NCI-H345 treated with DMSO at 0.1 percent for 48 hours (cell line): ENCODE data around the gene SLC4A2.

ENCODE experiments used
- DNase-seq: peaks from one replicate; lab custom pipeline; 2025; ENCODE audit not compliant: unreplicated experiment; lab: John Stamatoyannopoulos, UW

SLC4A2 gene

GRCh38 chr7:151061213-151062110 lies 2.1 kb downstream of the SLC4A2 start:
- no peak for DNase-seq

DNA sequence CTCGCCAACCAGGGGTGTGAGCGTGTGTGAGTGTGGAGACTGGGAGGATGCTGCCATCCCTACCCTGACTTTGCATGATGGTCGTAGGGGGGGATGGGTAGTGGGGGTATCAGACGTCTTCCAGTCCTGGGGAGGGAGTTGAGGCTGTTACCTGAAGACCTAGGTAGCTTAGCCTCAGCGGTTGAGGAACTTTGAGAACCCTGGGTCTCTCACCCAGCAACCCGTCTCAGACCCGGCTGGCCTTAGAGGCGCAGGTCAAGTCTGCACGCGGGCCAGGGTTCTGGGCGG lies 2.7 kb downstream of the SLC4A2 start:
- DNase-seq, result no peak

- DNase-seq, result no peak
These were observed 3.2 kb downstream of the SLC4A2 start for GRCh38 chr7:151062399-151063211.

- DNase-seq, result no peak
These were observed 3.8 kb downstream of the SLC4A2 start for GRCh38 chr7:151063212-151063561.

DNA sequence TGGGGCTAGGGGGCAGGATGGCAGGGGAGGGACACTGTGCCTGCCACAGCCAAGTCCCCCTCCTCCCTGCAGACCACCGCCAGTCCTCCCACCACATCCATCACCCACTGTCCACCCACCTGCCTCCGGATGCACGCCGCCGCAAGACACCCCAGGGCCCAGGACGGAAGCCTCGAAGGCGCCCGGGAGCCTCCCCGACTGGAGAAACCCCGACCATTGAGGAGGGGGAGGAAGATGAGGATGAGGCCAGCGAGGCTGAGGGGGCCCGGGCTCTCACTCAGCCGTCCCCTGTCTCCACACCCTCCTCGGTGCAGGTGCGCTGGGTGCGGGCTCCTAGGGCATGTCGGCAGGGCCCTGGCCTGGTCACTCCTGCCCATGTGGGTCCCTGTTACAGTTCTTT lies 5.1 kb downstream of the SLC4A2 start:
- no peak for DNase-seq

- DNase-seq, result no peak
These were observed 5.6 kb downstream of the SLC4A2 start for GRCh38 chr7:151064993-151065392.

GRCh38 chr7:151065516-151065915 lies 6.1 kb downstream of the SLC4A2 start:
- DNase-seq, result no peak

GRCh38 chr7:151066273-151066974 lies 7.0 kb downstream of the SLC4A2 start:
- DNase-seq, result no peak

GRCh38 chr7:151068069-151068773 lies 8.8 kb downstream of the SLC4A2 start:
- no peak for DNase-seq

DNA sequence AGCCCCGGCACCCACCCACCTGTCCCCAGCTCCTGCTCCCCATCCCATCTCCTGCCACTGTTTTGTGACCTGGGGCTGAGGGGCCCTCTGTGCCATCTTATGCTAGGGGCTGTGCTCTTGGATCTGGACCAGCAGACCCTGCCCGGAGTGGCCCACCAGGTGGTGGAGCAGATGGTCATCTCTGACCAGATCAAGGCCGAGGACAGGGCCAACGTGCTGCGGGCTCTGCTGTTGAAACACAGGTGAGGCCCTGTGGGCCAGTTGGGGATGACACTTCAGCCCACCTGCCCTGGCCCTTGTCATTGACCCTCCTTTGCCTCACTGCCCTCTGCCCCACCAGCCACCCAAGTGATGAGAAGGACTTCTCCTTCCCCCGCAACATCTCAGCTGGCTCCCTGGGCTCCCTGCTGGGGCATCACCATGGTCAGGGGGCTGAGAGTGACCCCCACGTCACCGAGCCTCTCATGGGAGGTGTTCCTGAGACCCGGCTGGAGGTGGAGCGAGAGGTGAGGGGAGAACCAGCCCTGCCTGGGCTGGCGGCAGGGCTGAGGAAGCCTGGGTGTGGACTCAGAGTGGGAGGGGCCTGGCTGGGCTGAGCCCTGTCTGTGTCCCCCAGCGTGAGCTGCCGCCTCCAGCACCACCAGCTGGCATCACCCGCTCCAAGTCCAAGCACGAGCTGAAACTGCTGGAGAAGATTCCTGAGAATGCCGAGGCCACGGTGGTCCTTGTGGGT lies 10.6 kb downstream of the SLC4A2 start:
- no peak for DNase-seq

- DNase-seq, result no peak
These were observed 11.2 kb downstream of the SLC4A2 start for GRCh38 chr7:151070574-151070960.

DNA sequence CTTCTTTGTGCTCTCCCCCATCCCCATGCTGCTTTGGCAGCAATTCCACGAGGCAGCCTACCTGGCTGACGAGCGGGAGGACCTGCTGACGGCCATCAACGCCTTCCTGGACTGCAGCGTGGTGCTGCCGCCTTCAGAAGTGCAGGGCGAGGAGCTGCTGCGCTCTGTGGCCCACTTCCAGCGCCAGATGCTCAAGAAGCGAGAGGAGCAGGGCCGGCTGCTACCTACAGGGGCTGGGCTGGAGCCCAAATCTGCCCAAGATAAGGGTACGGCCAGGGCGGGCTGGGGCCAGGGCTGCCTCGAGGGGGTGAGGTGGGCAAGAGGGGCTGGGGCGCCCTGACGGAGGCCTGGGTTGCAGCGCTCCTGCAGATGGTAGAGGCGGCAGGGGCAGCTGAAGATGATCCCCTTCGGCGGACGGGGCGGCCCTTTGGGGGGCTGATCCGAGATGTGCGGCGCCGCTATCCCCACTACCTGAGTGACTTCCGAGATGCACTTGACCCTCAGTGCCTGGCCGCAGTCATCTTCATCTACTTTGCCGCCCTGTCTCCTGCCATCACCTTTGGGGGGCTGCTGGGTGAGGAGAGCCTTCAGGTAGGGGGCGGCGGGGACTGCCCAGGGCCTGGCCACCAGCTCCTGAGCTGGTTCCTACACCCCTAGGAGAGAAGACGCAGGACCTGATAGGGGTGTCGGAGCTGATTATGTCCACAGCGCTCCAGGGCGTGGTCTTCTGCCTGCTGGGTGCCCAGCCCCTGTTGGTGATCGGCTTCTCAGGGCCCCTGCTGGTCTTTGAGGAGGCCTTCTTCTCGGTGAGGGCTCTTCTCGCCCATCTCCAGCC lies 11.9 kb downstream of the SLC4A2 start:
- no peak for DNase-seq

DNA sequence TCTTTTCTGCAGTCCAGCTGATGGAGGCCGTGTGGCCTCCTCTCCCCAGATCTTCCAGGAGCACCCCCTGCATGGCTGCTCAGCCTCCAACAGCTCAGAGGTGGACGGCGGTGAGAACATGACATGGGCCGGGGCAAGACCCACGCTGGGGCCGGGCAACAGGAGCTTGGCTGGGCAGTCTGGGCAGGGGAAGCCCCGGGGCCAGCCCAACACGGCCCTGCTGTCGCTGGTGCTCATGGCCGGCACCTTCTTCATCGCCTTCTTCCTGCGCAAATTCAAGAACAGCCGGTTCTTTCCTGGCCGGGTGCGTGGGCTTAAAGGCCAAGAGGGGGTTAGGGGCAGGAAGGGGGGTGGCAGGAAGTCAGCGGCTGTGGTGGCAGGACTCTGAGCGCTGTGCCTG lies 14.6 kb downstream of the SLC4A2 start:
- DNase-seq, result no peak

DNA sequence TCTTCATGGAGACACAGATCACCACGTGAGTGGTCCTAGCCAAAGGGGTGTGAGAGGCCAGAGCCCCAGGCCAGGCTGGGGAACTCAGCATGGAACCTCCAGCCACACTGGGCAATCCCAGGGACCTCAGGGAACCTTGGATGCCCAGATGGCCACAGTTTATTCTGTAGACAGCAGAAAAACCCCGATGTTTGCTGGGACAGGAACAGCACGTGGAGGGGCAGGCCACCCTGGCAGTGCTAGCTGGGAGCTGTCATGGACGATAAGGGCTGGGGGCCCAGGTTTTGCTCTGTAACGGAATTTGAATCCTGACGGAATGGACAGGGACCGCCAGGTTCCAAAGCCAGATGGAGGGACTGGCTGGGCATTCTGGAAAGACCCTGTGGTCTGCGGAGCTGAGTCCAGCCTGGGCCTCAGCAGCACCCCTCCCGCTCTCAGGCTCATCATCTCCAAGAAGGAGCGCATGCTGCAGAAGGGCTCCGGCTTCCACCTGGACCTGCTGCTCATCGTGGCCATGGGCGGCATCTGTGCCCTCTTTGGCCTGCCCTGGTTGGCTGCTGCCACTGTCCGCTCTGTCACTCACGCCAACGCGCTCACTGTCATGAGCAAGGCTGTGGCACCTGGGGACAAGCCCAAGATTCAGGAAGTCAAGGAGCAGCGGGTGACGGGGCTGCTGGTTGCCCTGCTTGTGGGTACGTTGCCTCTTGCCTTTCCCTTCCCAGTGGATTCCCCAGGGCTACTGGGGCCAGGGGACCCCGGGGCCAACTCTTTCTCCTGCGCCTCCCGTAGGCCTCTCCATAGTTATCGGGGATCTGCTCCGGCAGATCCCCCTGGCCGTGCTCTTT lies 15.7 kb downstream of the SLC4A2 start:
- DNase-seq, result no peak

GRCh38 chr7:151075662-151075971 lies 16.2 kb downstream of the SLC4A2 start:
- no peak for DNase-seq

DNA sequence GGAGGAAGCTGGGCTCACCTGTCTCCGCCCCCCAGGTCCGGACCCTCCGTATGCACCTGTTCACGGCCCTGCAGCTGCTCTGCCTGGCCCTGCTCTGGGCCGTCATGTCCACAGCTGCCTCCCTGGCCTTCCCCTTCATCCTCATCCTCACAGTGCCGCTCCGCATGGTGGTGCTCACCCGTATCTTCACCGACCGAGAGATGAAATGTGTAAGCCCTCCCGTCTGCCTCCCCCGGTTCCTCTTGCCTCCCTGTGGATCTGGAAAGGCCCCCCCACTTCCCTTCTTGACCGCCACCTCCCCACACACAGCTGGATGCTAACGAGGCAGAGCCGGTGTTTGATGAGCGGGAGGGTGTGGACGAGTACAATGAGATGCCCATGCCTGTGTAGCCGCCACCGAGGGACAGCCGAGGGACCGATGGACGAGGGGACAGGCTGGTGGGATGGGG lies 16.6 kb downstream of the SLC4A2 start:
- DNase-seq, result no peak

GRCh38 chr7:151076863-151077704 lies 17.7 kb downstream of the SLC4A2 start:
- no peak for DNase-seq

GRCh38 chr7:151077705-151078232 lies 18.4 kb downstream of the SLC4A2 start:
- no peak for DNase-seq
